ENCODE data around the gene EIPR1. TPM values are rescaled to one million over a fixed set of nuclear protein-coding genes. Genes with fewer than 3 reads are reported as not detected.

The EIPR1 gene
- total RNA-seq, 2 donors from 2014 or later: 13.5 TPM

- no peak for TF ChIP-seq POLR2A (IDR thresholded peaks at IDR 0.05)
- TF ChIP-seq CTCF (IDR thresholded peaks at IDR 0.05): no peak
- no peak overlapping the region for H3K27ac ChIP-seq
- DNase-seq (no peak), ATAC-seq (no peak)
- H3K27me3 ChIP-seq: no peaks in the 10 kb centered on the region
- no peaks in the 10 kb centered on the region for H3K4me1 ChIP-seq
- H3K9me3 ChIP-seq: peaks cover 0 to 12% (median 0%) of the 10 kb centered on the region in 3 donors
- H3K4me3 ChIP-seq: no peak overlapping the region
- intact Hi-C loops (cut with DNase I): no loop called here
- WGBS, 2 donors: 88 to 95% methylated on average over 15 of the region's 15 CpGs
- no peaks in the 10 kb centered on the region for H3K36me3 ChIP-seq (replicated peaks in 1 of 2; ENCODE audit: insufficient read depth in 1 of 2, low read depth in 2 of 2)
These were observed 125.7 kb downstream of the EIPR1 start for GRCh38 chr2:3251946-3252345.

GRCh38 chr2:3249476-3249962, 128.1 kb downstream of the EIPR1 start:
- TF ChIP-seq POLR2A (IDR thresholded peaks at IDR 0.05) (no peak), CTCF (IDR thresholded peaks at IDR 0.05) (no peak)
- H3K4me3 ChIP-seq: no peak overlapping the region
- DNase-seq: no peak
- intact Hi-C loops (cut with DNase I): no loop called here
- H3K36me3 ChIP-seq (replicated peaks in 1 of 2; ENCODE audit: insufficient read depth in 1 of 2, low read depth in 2 of 2): no peaks in the 10 kb centered on the region
- no peak overlapping the region for H3K27ac ChIP-seq
- H3K4me1 ChIP-seq: no peaks in the 10 kb centered on the region
- no peaks in the 10 kb centered on the region for H3K27me3 ChIP-seq
- peaks cover 0 to 12% (median 0%) of the 10 kb centered on the region in 3 donors for H3K9me3 ChIP-seq
- ATAC-seq: no peak
- 95 to 97% methylated on average over 2 of the region's 2 CpGs for WGBS, 2 donors

- DNase-seq (no peak), ATAC-seq (no peak)
- peaks cover 0 to 12% (median 0%) of the 10 kb centered on the region in 3 donors for H3K9me3 ChIP-seq
- no peaks in the 10 kb centered on the region for H3K27me3 ChIP-seq
- 91 to 94% methylated on average over 4 of the region's 4 CpGs for WGBS, 2 donors
- H3K27ac ChIP-seq: no peak overlapping the region
- intact Hi-C loops (cut with DNase I): no loop called here
- no peaks in the 10 kb centered on the region for H3K36me3 ChIP-seq (replicated peaks in 1 of 2; ENCODE audit: insufficient read depth in 1 of 2, low read depth in 2 of 2)
- H3K4me3 ChIP-seq: no peak overlapping the region
- TF ChIP-seq POLR2A (IDR thresholded peaks at IDR 0.05) (no peak), CTCF (IDR thresholded peaks at IDR 0.05) (no peak)
- no peaks in the 10 kb centered on the region for H3K4me1 ChIP-seq
These were observed 128.7 kb downstream of the EIPR1 start for GRCh38 chr2:3248754-3249475.

- DNase-seq (no peak), ATAC-seq (no peak)
- no peaks in the 10 kb centered on the region for H3K27me3 ChIP-seq
- peaks cover 0 to 12% (median 0%) of the 10 kb centered on the region in 3 donors for H3K9me3 ChIP-seq
- intact Hi-C loops (cut with DNase I): no loop called here
- H3K4me1 ChIP-seq: no peaks in the 10 kb centered on the region
- no peaks in the 10 kb centered on the region for H3K36me3 ChIP-seq (replicated peaks in 1 of 2; ENCODE audit: insufficient read depth in 1 of 2, low read depth in 2 of 2)
- no peak overlapping the region for H3K27ac ChIP-seq
- 68% methylated on average over 10 of the region's 13 CpGs for WGBS, 2 donors
- no peak for TF ChIP-seq CTCF (IDR thresholded peaks at IDR 0.05)
- no peak for TF ChIP-seq POLR2A (IDR thresholded peaks at IDR 0.05)
- no peak overlapping the region for H3K4me3 ChIP-seq
These were observed 130.5 kb downstream of the EIPR1 start for GRCh38 chr2:3246928-3247714.
